Measurements from ENCODE around the gene NECTIN1.

- no peak for TF ChIP-seq POLR2AphosphoS5 (IDR thresholded peaks at IDR 0.05; ENCODE audit: borderline replicate concordance, low read depth, low read length)
- TF ChIP-seq EZH2 (IDR thresholded peaks at IDR 0.05) = no peak
- no peak for TF ChIP-seq FOXP2 (optimal IDR thresholded peaks at IDR 0.05; ENCODE audit: control extremely low read depth, extremely low read length, insufficient read depth)
Measured at GRCh38 chr11:119673052-119673758, 55.8 kb downstream of the NECTIN1 start.

Data from SK-N-MC (cell line).